SIG-M5 (cell line): ENCODE measurements around the gene CASKIN2.
A peak's percentile ranks its signal among the peaks of the same experiment; 100 is the strongest.

Source experiments
- DNase-seq: peaks from one replicate; lab custom pipeline; 2025; lab: John Stamatoyannopoulos, UW

The CASKIN2 gene

DNA sequence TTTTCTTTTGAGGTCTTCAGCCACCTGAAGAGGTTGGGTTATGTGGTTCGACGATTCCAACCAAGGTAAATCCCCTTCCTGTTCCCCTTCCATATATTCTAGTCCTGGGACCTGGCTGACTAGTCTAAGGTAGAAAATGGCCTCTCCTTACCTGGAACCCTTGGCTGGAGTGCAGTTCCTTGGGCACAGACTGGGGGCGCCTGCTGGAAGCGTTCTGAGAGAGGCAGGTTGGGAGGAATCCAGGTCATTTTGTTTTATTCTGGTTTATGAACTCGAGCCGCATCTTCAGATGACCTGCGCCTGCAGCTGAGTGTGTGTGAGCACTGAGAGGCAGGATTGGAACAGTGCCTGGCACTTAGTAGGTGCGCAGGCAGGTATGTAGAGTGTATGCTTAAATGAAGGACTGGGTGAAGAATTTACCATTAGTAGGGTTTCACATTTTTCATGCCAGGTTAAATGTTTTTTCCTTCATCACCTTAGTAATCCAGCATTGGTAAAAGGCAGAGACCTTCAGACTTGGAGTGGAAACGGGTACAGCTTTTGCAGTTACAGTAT, 3.7 kb upstream of the CASKIN2 start:
- no peak for DNase-seq

DNA sequence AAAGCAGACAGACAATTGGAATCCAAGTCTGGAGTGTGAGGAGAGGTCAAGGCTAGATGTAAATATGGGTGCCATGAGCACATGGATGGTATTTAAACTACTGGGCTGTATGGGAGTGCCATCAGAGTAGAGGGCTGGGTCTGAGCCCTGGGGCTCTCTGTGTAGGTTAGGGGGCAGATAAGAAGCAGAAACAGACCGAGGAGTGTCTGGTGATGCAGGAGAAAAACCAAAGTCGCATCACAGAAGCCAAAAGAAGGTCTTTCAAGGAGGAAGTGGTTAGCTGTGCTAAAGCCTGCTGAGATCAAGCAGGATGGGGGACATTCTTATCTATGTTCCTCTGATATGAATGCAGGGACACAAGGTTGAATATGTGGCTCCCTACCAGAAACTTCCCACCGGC, 2.9 kb upstream of the CASKIN2 start:
- DNase-seq: no peak

DNA sequence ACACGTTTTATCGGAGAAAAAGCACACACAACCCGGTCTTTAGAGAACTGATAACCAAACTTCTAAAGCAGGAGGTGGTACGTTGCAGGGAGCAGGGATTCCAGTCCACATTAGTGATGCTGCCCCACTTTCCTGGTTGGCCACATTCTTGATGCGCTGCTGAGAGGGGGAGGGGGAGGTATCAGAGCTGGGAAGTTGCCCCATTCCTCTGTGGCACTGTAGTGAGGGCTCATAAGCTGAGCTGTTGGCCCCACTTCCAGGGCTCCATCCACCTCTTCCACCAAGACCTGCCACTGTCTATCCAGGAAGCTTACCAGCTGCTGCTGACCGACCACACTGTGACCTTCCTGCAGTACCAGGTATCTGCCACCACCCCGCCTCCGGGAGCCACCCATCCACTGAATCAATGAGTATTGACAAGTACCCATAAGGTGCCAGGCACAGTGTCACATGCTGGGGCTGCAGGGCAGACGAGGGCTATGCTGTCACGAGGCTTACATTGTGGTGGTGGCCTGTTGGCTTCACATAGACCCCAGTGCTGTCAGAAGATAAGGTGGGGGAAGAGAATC, 2.0 kb upstream of the CASKIN2 start:
- no peak for DNase-seq

DNA sequence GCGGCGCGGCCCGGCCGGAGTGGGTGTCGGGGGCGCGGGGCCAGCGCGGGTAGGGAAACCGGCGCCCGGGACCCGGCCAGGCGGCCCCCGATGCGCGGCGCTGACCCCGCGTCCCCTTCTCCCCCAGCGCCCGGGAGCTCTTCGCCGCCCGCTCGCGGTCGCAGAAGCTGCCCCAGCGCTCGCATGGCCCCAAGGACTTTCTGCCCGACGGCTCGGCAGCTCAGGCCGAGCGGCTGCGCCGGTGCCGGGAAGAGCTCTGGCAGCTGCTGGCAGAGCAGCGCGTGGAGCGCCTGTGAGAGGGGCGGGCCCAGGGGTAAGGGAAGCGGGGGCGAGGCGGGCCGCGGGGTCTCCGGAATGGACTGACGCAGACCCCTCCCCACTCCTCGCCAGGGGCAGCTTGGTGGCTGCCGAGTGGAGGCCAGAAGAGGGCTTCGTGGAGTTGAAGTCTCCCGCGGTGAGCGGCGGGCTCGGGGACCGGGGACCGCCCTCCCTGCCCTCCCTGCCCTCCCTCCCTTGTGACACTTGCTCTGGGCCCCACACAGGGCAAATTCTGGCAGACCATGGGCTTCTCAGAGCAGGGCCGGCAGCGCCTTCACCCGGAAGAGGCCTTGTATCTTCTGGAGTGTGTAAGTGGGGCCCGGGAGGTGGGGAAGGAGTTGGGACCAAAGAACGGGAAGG, 1.4 kb upstream of the CASKIN2 start:
- no peak for DNase-seq

DNA sequence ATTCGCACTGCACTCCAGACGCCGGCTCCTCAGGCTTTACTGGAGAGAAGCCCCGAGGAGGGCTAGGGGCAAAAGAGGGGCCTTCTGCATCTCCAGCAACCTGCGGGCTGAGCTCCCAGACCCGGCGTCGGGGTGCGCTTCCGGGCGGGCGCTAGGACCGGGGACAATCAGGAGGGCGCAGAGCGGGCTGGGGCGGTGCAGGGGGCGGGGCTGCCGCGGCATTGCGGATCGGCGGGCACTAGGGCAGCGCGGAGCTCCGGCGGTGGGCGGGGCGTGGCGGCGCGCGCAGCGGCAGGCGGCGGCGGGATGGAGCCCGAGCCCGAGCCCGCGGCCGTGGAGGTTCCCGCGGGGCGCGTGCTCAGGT, 900 bp upstream of the CASKIN2 start, which contains the start of gene TSEN54:
TSS of gene TSEN54 (plus strand) at position 274 of the 364 bp plus-strand sequence. CDS start at position 307, 33 bp downstream.
- DNase-seq: peak; percentile 39

DNA sequence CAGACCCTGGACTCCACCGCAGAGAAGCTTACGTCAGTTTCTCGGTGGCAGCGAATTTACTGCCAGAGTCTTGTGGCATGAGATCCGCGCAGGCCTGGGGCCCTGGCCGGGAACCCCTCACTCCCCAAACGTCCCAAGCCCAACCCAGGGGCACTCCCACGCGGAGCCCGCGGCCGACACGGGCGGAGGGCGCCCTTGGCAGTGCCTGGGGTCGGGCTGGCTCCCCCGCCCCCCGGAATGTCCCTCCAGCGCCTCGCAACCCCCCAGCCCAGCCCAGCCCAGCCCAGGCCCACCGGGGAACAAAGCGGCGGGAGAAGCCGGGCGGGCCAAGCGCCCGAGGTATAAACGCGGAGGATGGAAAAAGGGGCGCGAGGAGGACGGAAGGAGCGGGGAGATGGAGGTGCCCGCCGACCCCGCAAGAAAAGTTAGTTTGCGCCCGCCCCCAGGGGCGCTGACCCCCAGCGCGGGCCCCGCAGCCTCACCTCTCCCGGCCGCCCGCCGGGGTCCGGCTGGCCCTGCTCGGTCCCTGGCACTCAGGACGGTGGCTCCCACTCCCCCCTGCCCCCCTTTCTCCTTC, 330 bp downstream of the CASKIN2 start:
- DNase-seq: no peak

DNA sequence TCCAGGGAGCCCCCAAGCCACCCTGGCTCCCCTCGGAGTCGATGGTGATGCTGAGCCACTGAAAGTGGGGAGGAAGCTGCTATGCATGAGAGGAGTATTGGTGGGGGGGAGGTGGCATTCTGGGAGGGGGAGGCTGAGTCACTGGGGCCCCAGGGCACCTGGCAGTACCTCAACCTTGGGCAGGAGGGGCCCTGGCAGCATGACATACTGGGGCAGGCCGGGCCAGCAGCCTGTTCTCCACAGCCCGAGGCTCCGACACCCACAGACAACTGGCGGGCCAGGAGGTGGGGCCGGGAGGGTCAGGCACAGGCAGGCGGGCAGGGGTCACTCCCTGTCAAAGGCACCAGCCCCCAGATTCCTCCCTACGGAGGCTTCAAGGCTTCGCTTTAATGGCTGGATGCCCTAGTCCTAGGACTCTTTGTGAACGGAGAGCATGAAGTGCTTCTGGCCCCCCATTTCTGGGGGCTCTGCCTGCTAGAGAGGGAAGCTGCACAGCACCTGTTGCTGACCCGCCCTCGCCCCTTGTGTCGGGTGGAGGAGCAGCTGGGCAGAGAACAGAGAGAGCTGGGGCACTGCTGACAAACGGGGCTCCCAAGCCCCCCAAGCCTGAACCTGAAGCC, 928 bp downstream of the CASKIN2 start:
- no peak for DNase-seq

DNA sequence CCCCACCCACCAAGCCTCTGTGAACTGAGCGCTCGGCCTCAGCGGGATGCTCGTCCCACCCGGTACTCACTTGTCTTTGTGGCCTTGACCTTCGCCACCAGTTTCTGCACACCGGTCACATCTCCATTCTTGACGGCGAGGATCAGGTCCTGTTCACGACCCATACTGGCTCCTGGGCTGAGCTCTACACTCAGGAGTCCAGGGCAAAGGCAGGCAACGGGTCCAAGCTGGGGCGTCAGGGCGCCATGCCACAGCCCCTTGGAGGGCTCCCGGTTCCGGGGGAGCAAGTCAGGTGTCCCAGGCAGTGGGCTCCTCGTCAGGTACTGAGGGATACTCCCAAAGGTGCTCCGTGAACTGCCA, 1.7 kb downstream of the CASKIN2 start:
- no peak for DNase-seq

DNA sequence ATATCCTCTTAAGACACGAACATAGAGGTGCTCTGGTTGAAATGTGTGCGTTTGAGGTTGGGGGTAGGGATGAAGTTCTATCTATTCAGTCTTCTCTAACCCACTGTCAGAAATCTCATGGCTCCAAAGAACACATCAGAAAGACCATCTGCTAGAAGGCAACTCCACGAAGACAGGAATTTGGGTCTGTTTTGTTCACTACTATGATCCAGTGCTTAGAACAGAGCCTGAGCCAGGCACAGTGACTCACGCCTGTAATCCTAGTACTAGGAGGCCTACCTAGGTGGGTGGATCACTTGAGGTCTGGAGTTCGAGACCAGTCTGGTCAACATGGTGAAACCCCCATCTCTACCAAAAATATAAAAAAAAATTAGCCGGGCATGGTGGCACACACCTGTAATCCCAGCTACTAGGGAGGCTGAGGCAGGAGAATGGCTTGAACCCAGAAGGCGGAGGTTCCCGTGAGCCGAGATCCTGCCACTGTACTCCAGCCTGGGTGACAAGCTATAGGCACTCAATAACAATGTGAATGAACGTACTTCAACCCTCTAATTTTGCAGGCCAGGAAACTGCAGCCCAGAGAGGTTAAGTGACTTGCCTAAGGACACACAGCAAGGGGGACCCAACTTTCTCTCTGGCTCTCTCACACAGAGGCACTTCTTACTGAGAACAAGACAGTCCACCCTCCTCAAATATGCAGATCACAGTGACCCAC, 2.3 kb downstream of the CASKIN2 start:
- no peak for DNase-seq

DNA sequence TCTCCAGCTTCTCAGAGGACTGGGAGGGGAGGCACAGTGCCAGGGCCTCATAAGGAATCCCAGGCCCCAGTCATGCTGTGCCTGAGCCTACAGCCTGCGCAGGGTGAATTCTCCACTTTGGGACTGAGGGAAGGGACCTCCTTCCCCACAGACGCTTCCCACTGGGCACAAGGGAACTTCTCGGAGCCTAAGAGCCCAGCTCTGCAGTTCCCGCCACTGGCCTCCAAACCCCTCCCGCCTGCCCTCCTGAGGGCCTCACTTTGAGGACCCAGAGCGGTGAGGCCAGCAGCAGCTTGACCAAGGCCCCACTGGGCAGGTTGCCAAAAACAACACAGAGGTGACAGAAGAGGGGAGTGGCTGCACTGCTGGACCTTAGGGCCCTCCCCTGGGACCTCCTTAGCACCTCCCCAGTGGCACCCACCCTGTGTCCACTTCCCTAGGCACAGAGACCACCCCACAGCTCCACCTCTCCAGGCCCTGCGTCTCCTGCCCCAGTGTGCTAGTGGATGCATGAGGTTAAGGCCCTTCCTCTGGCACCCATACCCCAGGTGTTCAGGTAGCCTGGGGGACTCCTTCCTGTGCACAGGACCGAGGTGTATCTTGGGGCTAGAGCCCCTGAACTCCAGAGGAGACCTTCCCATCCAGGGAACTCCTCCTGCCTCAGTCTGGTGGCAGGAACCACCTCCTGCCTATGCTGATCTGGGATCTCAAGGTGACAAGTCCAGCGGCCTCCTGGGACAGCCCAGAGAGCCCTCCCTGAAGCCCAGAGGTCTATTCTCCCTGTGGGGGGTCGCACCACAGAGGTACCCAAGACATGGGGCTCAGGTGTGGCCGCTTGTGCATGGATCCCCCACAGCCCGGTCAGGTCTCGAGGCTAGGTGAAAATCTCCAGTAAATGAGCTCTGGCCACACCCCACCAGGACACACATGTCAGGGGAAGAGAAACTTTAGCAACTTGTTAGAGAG, 3.4 kb downstream of the CASKIN2 start:
- DNase-seq: no peak

DNA sequence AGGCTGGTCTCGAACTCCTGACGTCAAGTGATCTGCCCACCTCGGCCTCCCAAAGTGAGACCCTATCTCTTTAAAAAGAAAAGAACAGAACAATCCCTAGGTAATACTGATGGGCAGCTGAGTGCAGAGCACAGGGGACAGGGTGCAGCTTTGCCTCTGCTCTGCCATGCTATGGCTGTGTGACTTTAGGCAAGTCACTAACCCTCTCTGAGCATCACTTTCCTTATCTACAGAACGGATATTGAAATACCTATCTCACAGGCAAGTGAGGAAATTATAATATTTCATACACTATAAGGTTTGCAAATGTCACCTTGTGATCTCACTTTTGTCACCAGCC, 4.1 kb downstream of the CASKIN2 start:
- no peak for DNase-seq

DNA sequence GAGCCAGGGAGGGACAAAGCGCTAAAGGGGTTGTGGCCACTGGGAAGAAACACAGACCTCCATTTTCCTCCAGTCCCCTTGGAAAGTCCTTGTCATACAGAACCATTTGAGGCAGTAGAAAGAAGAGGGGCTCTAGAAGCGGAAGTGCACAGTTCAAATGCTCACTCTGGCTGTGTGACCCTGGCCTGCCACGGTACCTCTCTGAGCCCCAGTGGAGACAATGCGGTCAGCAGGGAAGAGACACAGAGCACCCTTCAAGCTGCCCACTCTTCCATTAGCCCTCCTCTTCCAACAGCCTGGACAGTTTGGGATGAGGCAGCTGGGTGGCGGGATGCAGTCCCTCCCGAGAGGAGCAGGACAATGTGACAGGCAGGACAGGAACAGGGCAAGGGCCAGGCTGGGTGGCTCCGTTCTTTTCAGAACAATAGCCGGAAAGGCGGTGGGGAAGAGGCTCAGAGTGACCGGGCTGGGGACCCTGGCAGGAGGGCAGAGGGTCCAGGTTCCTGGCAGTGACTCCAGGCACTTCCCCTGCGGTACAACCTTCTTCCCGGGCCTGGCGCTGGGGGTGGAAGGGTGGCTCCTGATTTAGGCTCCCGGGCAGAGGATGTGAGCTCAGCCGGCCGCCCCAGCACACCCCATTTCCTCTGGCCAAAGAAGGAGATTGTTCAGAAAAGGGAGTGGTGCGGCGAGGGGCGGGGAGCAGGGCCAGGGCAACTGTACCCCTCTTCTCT, 5.6 kb downstream of the CASKIN2 start:
- DNase-seq: no peak

DNA sequence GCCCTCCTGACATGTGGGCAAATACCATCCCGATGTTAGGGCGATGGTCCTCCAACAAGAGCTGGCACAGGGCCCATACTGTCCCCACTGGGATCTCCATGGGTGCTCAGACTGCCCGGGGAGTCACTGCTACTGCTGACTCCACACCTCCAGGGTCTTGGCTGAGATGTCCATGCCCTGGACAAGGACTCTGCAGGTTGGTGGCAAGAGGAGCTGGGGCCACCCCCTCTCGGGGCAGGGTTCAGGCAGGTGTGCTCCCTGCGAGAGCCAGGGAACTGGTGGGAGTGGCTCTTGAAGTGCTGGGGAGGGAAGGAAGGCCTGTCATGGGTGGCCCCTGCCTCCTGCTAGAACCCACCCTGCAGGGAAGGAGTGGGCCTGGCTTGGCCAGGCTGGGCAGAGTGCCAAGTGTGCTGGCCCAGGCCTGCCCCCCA, 6.4 kb downstream of the CASKIN2 start:
- DNase-seq: no peak

DNA sequence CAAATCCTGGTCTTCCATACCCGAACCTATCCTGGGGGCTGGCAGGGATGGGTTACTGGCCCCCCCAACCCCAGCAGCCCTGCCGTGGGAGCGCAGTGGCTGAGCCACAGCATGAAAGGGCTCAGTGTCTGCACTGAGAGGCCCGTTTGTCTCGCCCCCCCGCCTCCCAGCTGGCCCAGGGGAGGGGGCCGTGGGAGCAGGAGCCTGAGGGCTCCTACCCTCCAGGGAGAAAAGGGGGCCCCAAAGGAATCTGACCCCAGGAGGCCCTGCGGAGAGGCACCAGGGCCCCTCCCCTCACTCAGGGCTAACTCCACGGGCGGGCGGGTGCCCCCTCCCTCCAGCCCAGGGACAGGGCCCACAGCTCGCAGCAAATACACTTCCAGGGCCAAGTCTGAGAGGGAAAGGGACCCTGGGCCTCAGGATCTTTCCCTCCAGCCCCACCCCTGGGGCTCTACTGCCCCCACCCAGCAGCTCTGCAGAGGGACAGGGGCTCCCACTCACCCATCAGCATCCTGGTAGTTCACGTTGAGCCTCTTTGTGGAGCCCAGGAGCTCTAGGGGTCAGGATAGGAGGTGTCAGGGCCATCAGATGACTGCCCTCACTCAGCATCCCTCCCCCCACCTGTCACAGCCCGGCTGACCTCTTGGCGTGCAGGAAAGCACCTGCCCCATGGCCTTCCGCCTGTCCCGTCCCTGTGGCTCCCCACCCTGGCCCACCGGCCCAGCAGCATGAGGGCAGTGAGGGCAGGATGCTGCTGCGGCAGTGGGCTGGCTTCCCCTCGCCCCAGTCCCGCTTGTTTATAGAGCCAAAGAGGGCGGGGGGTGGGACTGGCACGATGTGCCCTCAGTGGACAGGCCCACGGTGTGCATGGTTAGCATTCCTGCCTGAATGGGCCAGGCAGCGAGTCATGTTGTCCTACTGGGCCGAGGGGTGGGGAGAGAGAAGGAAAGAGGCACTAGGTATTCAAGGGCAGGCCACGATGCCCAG, 7.3 kb downstream of the CASKIN2 start:
- no peak for DNase-seq

DNA sequence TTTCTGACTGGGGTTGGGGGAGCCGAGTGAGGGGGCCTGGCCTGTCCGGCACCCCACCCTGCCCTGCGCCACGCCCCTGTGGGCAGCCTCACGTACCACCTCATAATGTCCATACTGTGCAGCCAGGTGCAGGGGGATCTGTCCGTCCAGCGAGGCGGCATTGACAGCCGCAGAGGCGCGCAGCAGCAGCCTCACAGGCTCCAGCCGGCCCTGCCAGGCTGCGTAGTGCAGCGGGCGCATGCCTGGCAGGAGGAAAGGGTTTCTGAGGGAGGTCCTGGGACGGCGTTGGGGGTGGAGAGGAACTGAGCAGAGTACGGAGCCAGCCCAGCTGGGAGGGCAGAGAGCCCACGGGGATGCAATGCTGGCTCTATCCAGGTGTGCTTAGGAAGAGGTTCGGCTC, 8.4 kb downstream of the CASKIN2 start:
- no peak for DNase-seq

DNA sequence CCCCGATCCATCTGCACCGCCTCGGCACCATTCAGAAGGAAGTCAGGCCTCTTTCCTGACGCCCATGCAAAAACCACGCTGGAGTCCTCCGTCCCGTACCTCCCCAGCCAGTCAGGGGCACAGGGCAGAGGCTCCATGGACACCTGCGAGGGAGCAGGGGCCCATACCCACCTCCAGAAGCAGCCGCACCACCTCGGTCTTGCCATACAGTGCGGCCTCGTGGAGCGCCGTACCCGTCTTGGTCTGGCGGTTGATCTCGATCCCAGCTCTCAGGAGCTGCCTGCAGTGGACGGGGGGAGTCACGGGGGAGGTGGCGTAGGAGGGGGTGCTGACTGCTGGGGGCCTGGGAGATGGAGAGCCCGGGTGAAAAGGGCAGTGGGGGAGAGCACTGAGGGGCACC, 9.2 kb downstream of the CASKIN2 start:
- DNase-seq: no peak

DNA sequence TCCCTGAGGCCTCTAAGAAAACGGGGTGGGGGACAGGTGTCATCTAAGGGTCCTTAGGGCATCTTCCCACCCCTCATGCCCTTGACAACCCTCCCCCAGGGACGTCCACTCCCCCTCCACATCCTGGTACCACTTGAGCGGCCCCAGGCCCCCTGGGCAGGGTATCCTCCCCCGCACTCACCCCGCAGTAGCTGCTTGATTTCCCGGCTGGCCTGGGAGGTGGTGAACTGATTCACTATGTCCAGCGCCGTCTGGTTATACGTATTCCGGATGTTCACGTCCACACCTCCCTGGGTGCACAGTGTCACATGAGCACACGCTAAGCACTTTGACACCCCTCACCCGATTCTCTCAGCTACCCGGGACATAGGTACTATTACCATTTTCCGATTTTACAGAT, 9.7 kb downstream of the CASKIN2 start:
- DNase-seq: no peak

DNA sequence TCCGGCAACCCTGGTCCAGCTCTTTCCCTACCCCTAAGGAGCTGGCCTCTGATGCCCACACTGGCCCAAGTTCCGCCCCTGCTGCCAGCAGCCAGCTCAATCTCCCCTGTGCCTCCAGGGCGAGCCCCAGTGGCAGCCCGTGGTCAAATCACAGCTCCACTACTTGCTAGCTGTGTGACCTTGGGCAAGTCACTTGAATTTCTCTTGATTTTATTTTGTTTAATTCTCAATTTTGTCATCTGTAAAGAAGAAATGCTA, 10.3 kb downstream of the CASKIN2 start:
- no peak for DNase-seq

DNA sequence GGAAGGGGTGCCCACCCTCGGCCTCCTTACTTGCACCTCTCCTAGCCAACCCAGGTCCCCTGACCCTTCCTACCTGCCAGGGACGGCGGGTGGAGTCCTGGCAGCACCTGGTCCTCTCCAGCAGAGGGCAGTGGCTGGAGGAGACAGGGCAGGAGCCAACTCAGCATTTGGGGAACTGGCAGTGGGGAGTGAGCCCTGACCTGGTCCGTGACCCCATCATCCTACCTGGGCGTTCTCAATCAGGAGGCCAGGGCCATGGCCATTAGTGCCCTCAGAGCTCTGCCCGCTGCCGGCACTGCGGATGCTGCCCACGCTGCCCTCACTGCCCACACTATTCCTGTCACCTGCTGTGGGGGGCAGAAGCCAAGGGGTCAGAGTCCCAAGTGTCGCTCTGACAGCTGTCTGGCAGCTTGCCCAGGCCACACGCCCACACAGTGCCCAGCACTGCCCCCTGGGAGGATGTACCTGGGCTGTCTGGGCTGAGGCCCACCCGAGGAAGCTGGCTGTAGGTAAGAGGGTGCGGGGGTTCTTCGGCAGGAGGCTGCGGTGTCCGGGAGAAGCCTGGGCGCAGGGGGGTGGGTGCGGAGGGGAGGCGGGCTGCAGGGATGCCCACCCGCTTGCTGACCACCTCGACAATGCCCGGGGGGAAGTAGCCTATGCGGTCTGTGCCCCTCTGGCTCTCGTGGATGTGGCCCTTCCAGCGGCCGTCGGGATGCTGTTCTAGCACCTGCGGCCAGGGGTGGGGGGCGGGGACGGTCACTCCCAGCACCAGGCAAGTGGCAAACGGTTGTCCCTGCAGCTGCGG, 10.8 kb downstream of the CASKIN2 start:
- no peak for DNase-seq
